Kidney (tissue), 14 donors: Measurements from ENCODE around the gene NKPD1. TPM values are rescaled to one million over a fixed set of nuclear protein-coding genes. Genes with fewer than 3 reads are reported as not detected.

ENCODE experiments used
- DNase-seq, 5 donors: peaks; one replicate each; pipeline ENCODE4 v3.0.0-alpha.2; 2013 to 2020
- FAIRE-seq: peaks from 2 replicates; lab custom pipeline; 2012; peaks lifted over from hg19 to GRCh38; lab: Jason Lieb, UNC
- H3K27ac ChIP-seq, 2 donors: one replicate each; pipeline ENCODE4 v1.7.0; 2013; ENCODE audit warnings: low read depth in 2 of 2, low read length in 2 of 2, inconsistent platforms in 1 of 2
- H3K27me3 ChIP-seq: one replicate; pipeline ENCODE4 v1.7.1; 2013; ENCODE audit warnings: low read length, inconsistent platforms; ENCODE audit not compliant: control insufficient read depth, insufficient read depth
- H3K36me3 ChIP-seq, 3 donors: one replicate each; pipeline versions ENCODE4 v1.7.0 to v1.7.1; 2013; ENCODE audit warnings: low read length in 3 of 3, control low read depth in 1 of 3, inconsistent platforms in 1 of 3; ENCODE audit not compliant: insufficient read depth in 3 of 3, control insufficient read depth in 2 of 3
- H3K4me1 ChIP-seq, 3 donors: one replicate each; pipeline versions ENCODE4 v1.7.0 to v1.7.1; 2013; ENCODE audit warnings: low read length in 3 of 3, inconsistent platforms in 1 of 3, low read depth in 1 of 3; ENCODE audit not compliant: control insufficient read depth in 2 of 3, insufficient read depth in 2 of 3
- H3K4me3 ChIP-seq, 3 donors: one replicate each; pipeline versions ENCODE4 v1.7.0 to v1.8.1; 2013; ENCODE audit warnings: low read length in 3 of 3, control low read depth in 1 of 3, inconsistent platforms in 1 of 3
- H3K9ac ChIP-seq, 3 donors: one replicate each; pipeline versions ENCODE4 v1.7.0 to v1.7.1; 2013; ENCODE audit warnings: low read length in 3 of 3, control low read depth in 1 of 3, inconsistent platforms in 1 of 3
- H3K9me3 ChIP-seq, 3 donors: one replicate each; pipeline versions ENCODE4 v1.7.0 to v1.7.1; 2013; ENCODE audit warnings: low read length in 3 of 3, control low read depth in 1 of 3, inconsistent platforms in 1 of 3; ENCODE audit not compliant: control insufficient read depth in 2 of 3, insufficient read depth in 1 of 3
- CTCF ChIP-seq: IDR thresholded peaks from 3 replicates; pipeline ENCODE4 v1.5.1; 2012; ENCODE audit warnings: mild to moderate bottlenecking, moderate library complexity, borderline replicate concordance; ENCODE audit not compliant: insufficient read depth; ENCODE audit errors: extremely low read depth
- intact Hi-C: fragments of 100-400 bp; cut with DNase I; formaldehyde crosslinking; loops from one replicate; pipeline ENCODE4 v1.11.1; 2022
- polyA plus RNA-seq: library from polyadenylated mRNA; stranded (reverse); fragments of 350-450 nt; fragmentation: Illumina TruSeq; extraction: RNeasy Lipid Tissue Mini Kit (QIAGEN cat#74804); gene quantifications from one replicate; pipeline ENCODE4 v1.2.3, GENCODE V29; 2014; ENCODE audit warnings: low read depth, low replicate concordance; ENCODE audit not compliant: insufficient read depth
- total RNA-seq: library from RNA; stranded (reverse); fragmentation: NEBNext Ultra II Directional; extraction: Animal tissue kit (Norgen Biotek cat#: 25700); gene quantifications from one replicate; pipeline ENCODE4 v1.2.1, GENCODE V29; 2021
- donor health status: control.
- donor health status: control.
- donor health status: control.
- donor health status: control.
- donor health status: control.
- donor health status: DM: yes; HTN: yes; CAD: no.
- donor health status: Normal renal cell carcinoma (clear cell type).

Gene NKPD1
- total and polyA plus RNA-seq, 2 donors from 2014 or later = 0.09 TPM; not detected in 1

GRCh38 chr19:45140533-45140932, 20.2 kb downstream of the NKPD1 start:
- FAIRE-seq (no peak), DNase-seq (no peak)
- intact Hi-C loops = no loop called here
- H3K4me3 ChIP-seq = no peak overlapping the region
- H3K9me3 ChIP-seq = no peaks in the 10 kb centered on the region
- no peak overlapping the region for H3K27ac ChIP-seq
- H3K9ac ChIP-seq = no peak overlapping the region
- H3K27me3 ChIP-seq = no peaks in the 10 kb centered on the region
- peaks cover 0 to 2% (median 0%) of the 10 kb centered on the region in 3 donors for H3K36me3 ChIP-seq
- no peaks in the 10 kb centered on the region for H3K4me1 ChIP-seq
- no peak for TF ChIP-seq CTCF

- intact Hi-C loops = no loop called here
- Histone ChIP-seq H3K27ac (no peak overlapping the region), H3K9me3 (no peaks in the 10 kb centered on the region), H3K36me3 (peaks cover 0 to 2% (median 0%) of the 10 kb centered on the region in 3 donors), H3K9ac (no peak overlapping the region), H3K4me1 (no peaks in the 10 kb centered on the region), H3K27me3 (no peaks in the 10 kb centered on the region), H3K4me3 (no peak overlapping the region)
- FAIRE-seq = no peak
- no peak for TF ChIP-seq CTCF
- no peak for DNase-seq
Observed at GRCh38 chr19:45140144-45140503, 20.7 kb downstream of the NKPD1 start.

GRCh38 chr19:45139286-45140143, 21.3 kb downstream of the NKPD1 start:
- DNase-seq (peak in 1 of 5 donors; percentile 65), FAIRE-seq (no peak)
- Histone ChIP-seq H3K9me3 (no peaks in the 10 kb centered on the region), H3K4me3 (no peak overlapping the region), H3K27ac (no peak overlapping the region), H3K4me1 (no peaks in the 10 kb centered on the region), H3K27me3 (no peaks in the 10 kb centered on the region), H3K36me3 (peaks cover 0 to 2% (median 0%) of the 10 kb centered on the region in 3 donors), H3K9ac (no peak overlapping the region)
- intact Hi-C loops = no loop called here
- TF ChIP-seq CTCF = no peak
